ENCODE measurements around the gene UNC5B. TPM values are rescaled to one million over a fixed set of nuclear protein-coding genes. Genes with fewer than 3 reads are reported as not detected.

UNC5B gene
- total RNA-seq, 1 experiment from 2014 or later = 49.6 TPM

DNA sequence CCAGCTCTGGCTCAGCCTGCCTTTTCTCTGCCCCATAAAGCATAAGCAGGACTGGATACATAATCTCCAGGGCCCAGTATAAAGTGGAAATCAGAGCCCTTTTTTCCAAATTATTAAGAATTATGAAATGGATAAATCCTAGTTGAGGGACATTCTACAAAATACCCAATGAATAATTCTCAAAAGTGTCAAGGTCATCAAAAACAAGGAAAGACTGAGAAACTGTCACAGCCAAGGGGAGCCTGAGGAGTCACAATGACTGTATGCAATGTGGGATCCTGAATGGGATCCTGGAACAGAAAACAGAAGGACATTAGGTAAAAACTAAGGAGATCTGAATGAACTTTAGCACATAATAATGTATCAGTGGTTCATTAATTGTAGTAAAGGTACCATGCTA is 4.8 kb upstream of the UNC5B start:
- no peaks in the 10 kb centered on the region for H3K36me3 Mint-ChIP-seq
- no peak overlapping the region for H3K27ac Mint-ChIP-seq
- no peaks in the 10 kb centered on the region for H3K9me3 Mint-ChIP-seq
- peaks cover 41% of the 10 kb centered on the region for H3K4me1 Mint-ChIP-seq
- H3K4me3 Mint-ChIP-seq = no peak overlapping the region
- DNase-seq (ENCODE audit: low spot score) (no peak), ATAC-seq (no peak)
- POLR2A ChIA-PET = no interaction called here
- no peak for TF ChIP-seq PRDM15 (CRISPR knock-in tag; IDR thresholded peaks at IDR 0.05)
- no peak for TF ChIP-seq KAT7 (CRISPR knock-in tag; IDR thresholded peaks at IDR 0.05; ENCODE audit: borderline replicate concordance)
- no peak for TF ChIP-seq PRRX2 (CRISPR knock-in tag; IDR thresholded peaks at IDR 0.05)
- TF ChIP-seq ZNF512 (CRISPR knock-in tag; IDR thresholded peaks at IDR 0.05; ENCODE audit: borderline replicate concordance) = no peak
- TF ChIP-seq E2F1 (CRISPR knock-in tag; IDR thresholded peaks at IDR 0.05) = no peak
- TF ChIP-seq ZNF532 (CRISPR knock-in tag; IDR thresholded peaks at IDR 0.05; ENCODE audit: borderline replicate concordance) = no peak
- no peak for TF ChIP-seq TEAD4 (CRISPR knock-in tag; IDR thresholded peaks at IDR 0.05)
- TF ChIP-seq TEAD1 (CRISPR knock-in tag; IDR thresholded peaks at IDR 0.05) = no peak
- no peak for TF ChIP-seq EMX1 (CRISPR knock-in tag; IDR thresholded peaks at IDR 0.05)
- H3K27me3 Mint-ChIP-seq (ENCODE audit: low read depth) = peaks cover 31% of the 10 kb centered on the region
- CTCF ChIA-PET = interaction anchor here (1.7 to 3.9 kb wide), 3 partner anchors 52 to 304 kb away, joined by 4 to 18 read pairs (median 6); no protein-coding TSS in a partner anchor

DNA sequence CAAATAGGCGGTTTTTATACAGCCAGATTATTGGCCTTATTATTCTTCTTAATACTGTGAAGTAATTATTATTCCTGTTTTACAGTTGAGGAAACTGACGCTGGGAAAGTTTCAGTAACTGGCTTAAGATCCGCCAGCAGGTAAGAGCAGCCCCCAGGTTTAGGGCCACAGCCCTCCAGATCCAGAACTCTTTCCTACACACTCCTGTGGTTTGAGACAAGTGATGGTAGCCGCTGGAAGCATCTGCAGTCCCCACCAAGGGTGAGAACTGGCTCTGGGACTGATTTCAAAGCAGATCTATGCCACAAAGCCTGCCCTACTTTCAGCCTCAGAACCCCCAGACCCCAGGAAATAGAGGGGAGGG is 3.0 kb upstream of the UNC5B start:
- ATAC-seq = no peak
- no peak for DNase-seq (ENCODE audit: low spot score)
- Mint-ChIP-seq H3K27ac (no peak overlapping the region), H3K4me1 (peaks cover 38% of the 10 kb centered on the region), H3K4me3 (no peak overlapping the region), H3K27me3 (ENCODE audit: low read depth) (peaks cover 42% of the 10 kb centered on the region), H3K36me3 (no peaks in the 10 kb centered on the region), H3K9me3 (no peaks in the 10 kb centered on the region)
- CTCF ChIA-PET = interaction anchor here (0.7 to 1.6 kb wide), 27 partner anchors 8 to 306 kb away, joined by 3 to 33 read pairs (median 5); partner anchors contain the start of gene SLC29A3
- POLR2A ChIA-PET = interaction anchor here (0.6 kb wide), 1 partner anchor 16 kb away, joined by 5 read pairs; no protein-coding TSS in a partner anchor
- TF ChIP-seq PRRX2 (CRISPR knock-in tag; IDR thresholded peaks at IDR 0.05) = no peak
- no peak for TF ChIP-seq E2F1 (CRISPR knock-in tag; IDR thresholded peaks at IDR 0.05)
- TF ChIP-seq ZNF671 (CRISPR knock-in tag; IDR thresholded peaks at IDR 0.05) = no peak
- TF ChIP-seq GRHL2 (CRISPR knock-in tag; IDR thresholded peaks at IDR 0.05; ENCODE audit: insufficient replicate concordance, severe bottlenecking) = no peak
- TF ChIP-seq, protein P1, sequence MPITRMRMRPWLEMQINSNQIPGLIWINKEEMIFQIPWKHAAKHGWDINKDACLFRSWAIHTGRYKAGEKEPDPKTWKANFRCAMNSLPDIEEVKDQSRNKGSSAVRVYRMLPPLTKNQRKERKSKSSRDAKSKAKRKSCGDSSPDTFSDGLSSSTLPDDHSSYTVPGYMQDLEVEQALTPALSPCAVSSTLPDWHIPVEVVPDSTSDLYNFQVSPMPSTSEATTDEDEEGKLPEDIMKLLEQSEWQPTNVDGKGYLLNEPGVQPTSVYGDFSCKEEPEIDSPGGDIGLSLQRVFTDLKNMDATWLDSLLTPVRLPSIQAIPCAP (CRISPR knock-in tag; IDR thresholded peaks at IDR 0.05) = no peak
- no peak for TF ChIP-seq KAT7 (CRISPR knock-in tag; IDR thresholded peaks at IDR 0.05; ENCODE audit: borderline replicate concordance)
- no peak for TF ChIP-seq ZNF138 (CRISPR knock-in tag; conservative IDR thresholded peaks at IDR 0.05)
- TF ChIP-seq SMAD4 (CRISPR knock-in tag; IDR thresholded peaks at IDR 0.05) = no peak
- TF ChIP-seq, protein P2, sequence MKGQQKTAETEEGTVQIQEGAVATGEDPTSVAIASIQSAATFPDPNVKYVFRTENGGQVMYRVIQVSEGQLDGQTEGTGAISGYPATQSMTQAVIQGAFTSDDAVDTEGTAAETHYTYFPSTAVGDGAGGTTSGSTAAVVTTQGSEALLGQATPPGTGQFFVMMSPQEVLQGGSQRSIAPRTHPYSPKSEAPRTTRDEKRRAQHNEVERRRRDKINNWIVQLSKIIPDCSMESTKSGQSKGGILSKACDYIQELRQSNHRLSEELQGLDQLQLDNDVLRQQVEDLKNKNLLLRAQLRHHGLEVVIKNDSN (CRISPR knock-in tag; IDR thresholded peaks at IDR 0.05) = no peak
- no peak for TF ChIP-seq MXD4 (CRISPR knock-in tag; IDR thresholded peaks at IDR 0.05; ENCODE audit: borderline replicate concordance)
- TF ChIP-seq, protein P3, sequence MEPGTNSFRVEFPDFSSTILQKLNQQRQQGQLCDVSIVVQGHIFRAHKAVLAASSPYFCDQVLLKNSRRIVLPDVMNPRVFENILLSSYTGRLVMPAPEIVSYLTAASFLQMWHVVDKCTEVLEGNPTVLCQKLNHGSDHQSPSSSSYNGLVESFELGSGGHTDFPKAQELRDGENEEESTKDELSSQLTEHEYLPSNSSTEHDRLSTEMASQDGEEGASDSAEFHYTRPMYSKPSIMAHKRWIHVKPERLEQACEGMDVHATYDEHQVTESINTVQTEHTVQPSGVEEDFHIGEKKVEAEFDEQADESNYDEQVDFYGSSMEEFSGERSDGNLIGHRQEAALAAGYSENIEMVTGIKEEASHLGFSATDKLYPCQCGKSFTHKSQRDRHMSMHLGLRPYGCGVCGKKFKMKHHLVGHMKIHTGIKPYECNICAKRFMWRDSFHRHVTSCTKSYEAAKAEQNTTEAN (CRISPR knock-in tag; IDR thresholded peaks at IDR 0.05) = no peak
- no peak for TF ChIP-seq ZSCAN18 (CRISPR knock-in tag; IDR thresholded peaks at IDR 0.05)

All from WTC11 (cell line).